SU-DHL-6 (cell line): ENCODE measurements around the gene BTG3.

Source experiments
- H2AFZ ChIP-seq: fragments of 200-600 bp; sonication (generic); 2 replicates; pipeline ENCODE4 v1.6.1; 2014; ENCODE audit warnings: low read depth, mild to moderate bottlenecking, moderate library complexity, mixed read lengths, antibody characterized with exemption, low read length; ENCODE audit not compliant: severe bottlenecking
- H3F3A ChIP-seq: fragments of 200-600 bp; shearing (Covaris generic); 2 replicates; pipeline ENCODE4 v1.6.0; 2016; ENCODE audit warnings: antibody characterized with exemption, mild to moderate bottlenecking; ENCODE audit not compliant: insufficient read depth
- H3K27ac ChIP-seq: fragments of 200-600 bp; sonication (generic); 2 replicates; pipeline ENCODE4 v1.5.1; 2016; ENCODE audit warnings: low read depth, mild to moderate bottlenecking, low read length, moderate library complexity, mixed read lengths
- H3K27me3 ChIP-seq: fragments of 200-600 bp; sonication (generic), shearing (Covaris generic); 2 replicates; pipeline ENCODE4 v1.6.0; 2014; ENCODE audit warnings: mild to moderate bottlenecking, low read length
- H3K36me3 ChIP-seq: fragments of 200-600 bp; sonication (generic); 2 replicates; pipeline ENCODE4 v1.6.1; 2014; ENCODE audit warnings: mild to moderate bottlenecking, low read length, mixed read lengths
- H3K4me2 ChIP-seq: fragments of 300-600, 200-600 bp; shearing (Covaris generic), sonication (generic); 2 replicates; pipeline ENCODE4 v1.6.0; 2014; ENCODE audit warnings: low read length, low read depth, mild to moderate bottlenecking; ENCODE audit not compliant: poor library complexity, severe bottlenecking
- H3K4me3 ChIP-seq: fragments of 200-600 bp; sonication (generic); 2 replicates; pipeline ENCODE4 v1.5.1; 2014; ENCODE audit warnings: antibody characterized with exemption, low read length, mild to moderate bottlenecking, mixed read lengths; ENCODE audit not compliant: insufficient read depth, poor library complexity, severe bottlenecking
- H3K79me2 ChIP-seq: fragments of 200-600 bp; sonication (generic); 2 replicates; pipeline ENCODE4 v1.6.1; 2014; ENCODE audit warnings: mild to moderate bottlenecking, low read length, moderate library complexity; ENCODE audit not compliant: insufficient read depth
- H3K9ac ChIP-seq: fragments of 200-600 bp; sonication (generic); 2 replicates; pipeline ENCODE4 v1.7.0; 2014; ENCODE audit warnings: mild to moderate bottlenecking, low read length
- H3K9me2 ChIP-seq: fragments of 200-600 bp; sonication (generic); replicated peaks from 2 replicates; pipeline ENCODE4 v1.6.1; 2014; ENCODE audit warnings: low read length; ENCODE audit not compliant: insufficient read depth
- H3K9me3 ChIP-seq: fragments of 200-600 bp; sonication (generic); 2 replicates; pipeline ENCODE4 v1.6.1; 2014; ENCODE audit warnings: low read length, mixed read lengths; ENCODE audit not compliant: insufficient read depth
- H4K20me1 ChIP-seq: fragments of 200-600 bp; sonication (generic); 2 replicates; pipeline ENCODE4 v1.6.1; 2014; ENCODE audit warnings: low read depth, mild to moderate bottlenecking, antibody characterized with exemption, low read length, moderate library complexity, mixed read lengths
- EZH2phosphoT487 ChIP-seq: fragments of 200-600 bp; sonication (generic), shearing (Covaris generic); conservative IDR thresholded peaks from 2 replicates; pipeline ENCODE4 v1.6.1; 2018; ENCODE audit warnings: mild to moderate bottlenecking, antibody characterized with exemption, low read length, moderate library complexity, mixed read lengths
- TF ChIP-seq, protein P1 (sequence below): fragments of 200-600 bp; sonication (generic); IDR thresholded peaks from one replicate; pipeline ENCODE4 v1.5.1; 2017; ENCODE audit warnings: antibody characterized with exemption, mild to moderate bottlenecking, low read length, moderate library complexity; ENCODE audit not compliant: insufficient read depth, poor library complexity, severe bottlenecking

Gene BTG3

GRCh38 chr21:17644186-17644585 lies 31.5 kb upstream of the BTG3 start:
- H4K20me1 ChIP-seq = no peaks in the 10 kb centered on the region
- H2AFZ ChIP-seq = no peak overlapping the region
- no peak for TF ChIP-seq EZH2phosphoT487
- TF ChIP-seq, protein P1, sequence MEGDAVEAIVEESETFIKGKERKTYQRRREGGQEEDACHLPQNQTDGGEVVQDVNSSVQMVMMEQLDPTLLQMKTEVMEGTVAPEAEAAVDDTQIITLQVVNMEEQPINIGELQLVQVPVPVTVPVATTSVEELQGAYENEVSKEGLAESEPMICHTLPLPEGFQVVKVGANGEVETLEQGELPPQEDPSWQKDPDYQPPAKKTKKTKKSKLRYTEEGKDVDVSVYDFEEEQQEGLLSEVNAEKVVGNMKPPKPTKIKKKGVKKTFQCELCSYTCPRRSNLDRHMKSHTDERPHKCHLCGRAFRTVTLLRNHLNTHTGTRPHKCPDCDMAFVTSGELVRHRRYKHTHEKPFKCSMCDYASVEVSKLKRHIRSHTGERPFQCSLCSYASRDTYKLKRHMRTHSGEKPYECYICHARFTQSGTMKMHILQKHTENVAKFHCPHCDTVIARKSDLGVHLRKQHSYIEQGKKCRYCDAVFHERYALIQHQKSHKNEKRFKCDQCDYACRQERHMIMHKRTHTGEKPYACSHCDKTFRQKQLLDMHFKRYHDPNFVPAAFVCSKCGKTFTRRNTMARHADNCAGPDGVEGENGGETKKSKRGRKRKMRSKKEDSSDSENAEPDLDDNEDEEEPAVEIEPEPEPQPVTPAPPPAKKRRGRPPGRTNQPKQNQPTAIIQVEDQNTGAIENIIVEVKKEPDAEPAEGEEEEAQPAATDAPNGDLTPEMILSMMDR = no peak
- no peaks in the 10 kb centered on the region for H3K27me3 ChIP-seq
- no peak overlapping the region for H3K4me2 ChIP-seq
- no peaks in the 10 kb centered on the region for H3K36me3 ChIP-seq
- no peaks in the 10 kb centered on the region for H3K79me2 ChIP-seq
- no peaks in the 10 kb centered on the region for H3K9me3 ChIP-seq
- H3K4me3 ChIP-seq = no peak overlapping the region
- H3K27ac ChIP-seq = no peak overlapping the region
- H3K9ac ChIP-seq = no peak overlapping the region
- no peaks in the 10 kb centered on the region for H3K9me2 ChIP-seq
- H3F3A ChIP-seq = no peaks in the 10 kb centered on the region

GRCh38 chr21:17640821-17641220 lies 28.1 kb upstream of the BTG3 start:
- Histone ChIP-seq H3K79me2 (no peaks in the 10 kb centered on the region), H3K4me2 (no peak overlapping the region), H3K9ac (no peak overlapping the region), H4K20me1 (no peaks in the 10 kb centered on the region), H3K4me3 (no peak overlapping the region), H3K9me3 (no peaks in the 10 kb centered on the region), H3F3A (no peaks in the 10 kb centered on the region), H3K27ac (no peak overlapping the region), H3K9me2 (no peaks in the 10 kb centered on the region), H2AFZ (no peak overlapping the region), H3K36me3 (no peaks in the 10 kb centered on the region), H3K27me3 (no peaks in the 10 kb centered on the region)
- TF ChIP-seq, protein P1 = no peak
- TF ChIP-seq EZH2phosphoT487 = no peak

- no peaks in the 10 kb centered on the region for H3K36me3 ChIP-seq
- H3K9me3 ChIP-seq = no peaks in the 10 kb centered on the region
- no peak overlapping the region for H3K9ac ChIP-seq
- H2AFZ ChIP-seq = no peak overlapping the region
- H3K27me3 ChIP-seq = no peaks in the 10 kb centered on the region
- TF ChIP-seq, protein P1 = no peak
- no peak for TF ChIP-seq EZH2phosphoT487
- H3K27ac ChIP-seq = no peak overlapping the region
- H3K79me2 ChIP-seq = no peaks in the 10 kb centered on the region
- no peak overlapping the region for H3K4me2 ChIP-seq
- H3F3A ChIP-seq = no peaks in the 10 kb centered on the region
- no peaks in the 10 kb centered on the region for H3K9me2 ChIP-seq
- no peaks in the 10 kb centered on the region for H4K20me1 ChIP-seq
- no peak overlapping the region for H3K4me3 ChIP-seq
Observed at GRCh38 chr21:17636711-17637110, 24.0 kb upstream of the BTG3 start.
